GM19240 (cell line): ENCODE results near the gene PDXDC1.
"Not testable (repeated sequence)": the region's sequence is repeated elsewhere in the genome, so short reads cannot be mapped to it uniquely, and the experiment has no call there.

ENCODE experiments used
- DNase-seq: peaks from one replicate; pipeline ENCODE4 v3.0.0; 2011; ENCODE audit warnings: low spot score; ENCODE audit not compliant: insufficient read length

PDXDC1 gene

GRCh38 chr16:14973785-14974322 is 972 bp upstream of the PDXDC1 start:
- not testable (repeated sequence) for DNase-seq

GRCh38 chr16:14974331-14974655 is 533 bp upstream of the PDXDC1 start:
- DNase-seq, result not testable (repeated sequence)

- not testable (repeated sequence) for DNase-seq
Observed at GRCh38 chr16:14975418-14976194, 780 bp downstream of the PDXDC1 start.

- not testable (repeated sequence) for DNase-seq
Observed at GRCh38 chr16:14976971-14977736, 2.3 kb downstream of the PDXDC1 start.

GRCh38 chr16:14978281-14978680 is 3.5 kb downstream of the PDXDC1 start:
- DNase-seq, result not testable (repeated sequence)

GRCh38 chr16:14978908-14979307 is 4.1 kb downstream of the PDXDC1 start:
- DNase-seq, result not testable (repeated sequence)

GRCh38 chr16:14981234-14981633 is 6.4 kb downstream of the PDXDC1 start:
- DNase-seq, result not testable (repeated sequence)

- not testable (repeated sequence) for DNase-seq
Observed at GRCh38 chr16:14982521-14982920, 7.7 kb downstream of the PDXDC1 start.

- DNase-seq, result not testable (repeated sequence)
Observed at GRCh38 chr16:14988092-14988491, 13.3 kb downstream of the PDXDC1 start.

- DNase-seq, result not testable (repeated sequence)
Observed at GRCh38 chr16:14988661-14989191, 13.9 kb downstream of the PDXDC1 start.

GRCh38 chr16:14989291-14990281 is 14.8 kb downstream of the PDXDC1 start:
- DNase-seq, result not testable (repeated sequence)

GRCh38 chr16:14993277-14994151 is 18.7 kb downstream of the PDXDC1 start:
- not testable (repeated sequence) for DNase-seq

- DNase-seq, result not testable (repeated sequence)
Observed at GRCh38 chr16:14996702-14997101, 21.9 kb downstream of the PDXDC1 start.

- not testable (repeated sequence) for DNase-seq
Observed at GRCh38 chr16:14998300-14998699, 23.5 kb downstream of the PDXDC1 start.

GRCh38 chr16:14999845-15000244 is 25.0 kb downstream of the PDXDC1 start:
- DNase-seq, result not testable (repeated sequence)

GRCh38 chr16:15002448-15002847 is 27.6 kb downstream of the PDXDC1 start:
- DNase-seq, result not testable (repeated sequence)

- DNase-seq, result not testable (repeated sequence)
Observed at GRCh38 chr16:15005357-15006132, 30.7 kb downstream of the PDXDC1 start.

GRCh38 chr16:15008647-15009046 is 33.8 kb downstream of the PDXDC1 start:
- DNase-seq, result not testable (repeated sequence)

GRCh38 chr16:15012941-15013340 is 38.1 kb downstream of the PDXDC1 start:
- DNase-seq, result not testable (repeated sequence)
